Measurements from ENCODE around the gene ANP32A.

The ANP32A gene

DNA sequence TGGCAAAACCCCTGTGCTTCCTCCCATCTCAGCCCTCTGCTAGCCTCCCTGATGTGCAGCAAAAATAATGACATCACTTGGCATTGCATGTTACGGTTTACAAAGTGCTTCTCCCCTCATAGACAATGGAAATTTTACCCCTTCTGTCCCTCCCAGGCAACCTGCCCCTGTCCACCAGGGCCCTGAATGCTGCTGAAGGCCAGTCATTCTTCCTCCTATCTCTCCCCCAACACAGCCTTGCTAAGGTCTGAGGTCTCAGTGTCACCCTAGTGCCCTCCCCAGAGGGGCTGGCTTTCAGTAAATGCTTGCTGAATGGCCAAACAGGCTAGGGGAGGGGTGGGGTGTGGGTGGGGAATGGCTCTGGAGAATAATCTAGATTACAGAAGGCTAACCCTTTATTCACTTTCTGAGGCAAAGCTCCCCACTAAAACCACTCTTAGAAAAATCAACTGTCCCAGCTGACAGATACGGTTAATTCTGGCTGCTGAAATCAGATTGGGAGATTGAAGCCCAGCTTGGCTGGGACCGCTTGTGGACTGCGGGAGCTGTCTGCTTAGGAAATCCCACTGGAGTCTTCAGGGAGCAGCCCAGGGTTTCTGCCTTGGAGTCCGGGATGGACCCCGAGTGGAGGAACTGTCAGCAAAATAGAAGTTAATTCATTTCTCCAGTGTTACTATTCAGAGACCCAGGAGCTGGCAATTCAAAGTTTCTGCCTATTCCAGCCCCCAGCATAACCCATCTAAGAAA is 22.9 kb downstream of the ANP32A start:
- no peak for DNase-seq

DNA sequence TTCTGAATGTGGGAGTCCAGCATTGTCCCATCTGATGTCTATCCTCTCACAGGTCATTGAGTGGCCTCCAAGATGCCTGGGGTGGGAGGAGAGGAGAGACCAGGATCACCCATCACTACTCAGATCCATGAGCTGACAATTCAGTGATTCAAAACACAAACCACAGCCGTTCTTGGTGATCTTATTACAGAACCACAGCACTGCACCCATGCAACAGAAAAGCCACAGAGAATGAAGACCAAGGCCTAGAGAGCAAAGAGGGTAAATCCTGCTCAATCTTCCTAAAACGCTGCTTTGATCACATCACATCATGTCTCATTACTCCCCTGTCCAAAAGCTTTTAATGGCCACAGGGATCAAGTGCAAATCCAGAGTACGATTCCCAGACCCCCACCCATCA is 23.5 kb downstream of the ANP32A start:
- no peak for DNase-seq

DNA sequence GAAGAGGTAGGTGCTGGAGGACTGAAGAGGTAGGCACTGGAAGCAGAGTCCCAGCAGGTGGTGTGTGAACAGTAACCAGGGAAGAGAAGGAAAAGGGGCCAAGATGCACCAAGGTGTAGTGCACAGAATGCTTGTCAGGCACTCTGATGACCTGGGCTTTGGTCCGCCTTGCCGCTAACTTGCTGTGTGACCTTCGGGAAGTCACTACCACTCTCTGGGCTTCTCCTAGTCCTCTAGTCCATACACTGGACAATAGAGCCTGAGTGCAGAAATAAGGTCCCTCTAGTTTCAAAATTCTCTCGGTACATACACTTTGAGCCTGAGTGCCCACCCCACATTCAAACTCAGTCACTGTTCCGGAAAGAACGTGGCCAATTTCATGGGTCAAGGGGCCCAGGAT is 24.1 kb downstream of the ANP32A start:
- DNase-seq: no peak

DNA sequence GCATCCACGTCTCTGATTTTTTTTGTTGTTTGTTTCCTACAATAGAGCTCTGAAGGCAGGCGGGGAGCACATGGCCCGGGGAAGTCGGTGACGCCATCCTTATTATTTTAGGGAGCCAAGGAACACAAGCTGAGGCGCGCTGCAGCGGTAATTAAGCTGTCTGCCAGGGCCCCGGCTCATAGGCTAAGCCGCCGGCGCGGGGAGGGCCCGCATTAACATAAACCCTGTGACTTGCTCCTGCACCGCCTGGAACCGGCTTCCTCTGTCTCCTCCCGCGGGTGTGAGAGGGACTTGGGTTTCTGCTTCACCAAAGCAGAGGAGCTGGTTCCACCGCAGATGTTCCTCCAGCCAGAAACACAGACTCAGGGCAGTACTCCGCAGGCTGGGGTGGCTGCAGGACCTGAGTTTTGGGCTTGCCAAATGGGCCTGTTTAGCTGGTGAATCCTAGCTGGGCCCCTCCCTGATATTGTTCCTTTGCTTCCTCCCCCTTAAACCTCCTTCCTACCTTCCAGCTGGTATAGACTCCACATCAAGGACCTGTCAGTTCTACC is 25.3 kb downstream of the ANP32A start:
- DNase-seq: no peak

DNA sequence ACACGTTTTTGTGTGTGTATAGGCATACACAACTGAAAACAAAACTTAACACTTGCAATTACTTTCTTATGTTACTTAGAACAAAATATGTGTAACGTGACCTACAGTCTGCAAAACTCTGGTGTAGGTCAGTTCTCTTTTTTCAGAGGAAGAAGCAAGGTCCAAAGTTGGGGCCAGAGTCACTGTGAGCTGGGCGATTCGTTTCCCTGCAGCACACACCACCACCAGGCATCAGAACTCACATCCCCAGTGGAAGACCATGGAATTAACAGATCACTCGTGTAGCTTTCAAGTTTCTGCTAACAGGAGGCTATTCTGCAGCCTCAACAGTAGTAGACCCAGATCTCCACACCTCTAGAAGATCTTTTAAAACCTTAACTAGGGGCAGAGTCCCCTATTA is 25.8 kb downstream of the ANP32A start:
- no peak for DNase-seq

DNA sequence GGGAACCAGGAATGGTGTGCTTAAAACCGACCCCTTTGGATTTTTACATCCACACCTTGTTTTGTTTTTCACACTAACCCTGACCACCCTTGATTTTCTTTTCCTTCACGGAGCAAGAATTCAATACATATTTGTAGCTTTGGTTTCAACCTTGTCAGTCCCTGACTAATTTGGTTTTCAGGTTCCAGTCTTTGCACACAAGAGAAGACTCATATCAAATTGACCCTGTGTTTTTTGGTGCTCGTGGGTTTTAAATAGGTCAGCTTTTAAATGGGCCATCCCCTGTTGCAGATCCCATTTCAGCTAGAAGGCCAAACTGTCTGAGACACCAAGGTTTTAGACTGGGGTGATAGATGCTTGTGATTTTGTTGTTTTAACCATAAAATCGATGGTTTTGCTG is 26.4 kb downstream of the ANP32A start:
- no peak for DNase-seq

DNA sequence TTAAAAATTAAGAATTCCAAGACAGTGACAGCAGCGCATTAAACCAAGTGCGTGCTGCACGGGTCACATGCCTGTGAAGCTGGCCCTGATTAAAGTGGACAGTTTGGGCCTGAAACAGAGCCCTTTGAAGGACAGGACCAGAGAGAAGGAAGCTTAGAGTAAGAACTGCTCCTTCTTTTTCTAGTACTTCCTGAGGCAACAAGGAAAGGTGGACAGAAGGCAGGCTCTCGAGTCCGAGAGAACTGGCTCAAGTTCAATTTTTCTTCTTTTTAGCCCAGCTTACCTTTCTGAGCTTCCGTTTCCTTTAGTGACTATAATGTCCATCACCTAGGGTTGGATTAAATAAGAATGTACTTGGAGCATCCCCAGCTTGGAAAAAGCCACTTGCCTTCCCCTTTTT is 26.9 kb downstream of the ANP32A start:
- no peak for DNase-seq

DNA sequence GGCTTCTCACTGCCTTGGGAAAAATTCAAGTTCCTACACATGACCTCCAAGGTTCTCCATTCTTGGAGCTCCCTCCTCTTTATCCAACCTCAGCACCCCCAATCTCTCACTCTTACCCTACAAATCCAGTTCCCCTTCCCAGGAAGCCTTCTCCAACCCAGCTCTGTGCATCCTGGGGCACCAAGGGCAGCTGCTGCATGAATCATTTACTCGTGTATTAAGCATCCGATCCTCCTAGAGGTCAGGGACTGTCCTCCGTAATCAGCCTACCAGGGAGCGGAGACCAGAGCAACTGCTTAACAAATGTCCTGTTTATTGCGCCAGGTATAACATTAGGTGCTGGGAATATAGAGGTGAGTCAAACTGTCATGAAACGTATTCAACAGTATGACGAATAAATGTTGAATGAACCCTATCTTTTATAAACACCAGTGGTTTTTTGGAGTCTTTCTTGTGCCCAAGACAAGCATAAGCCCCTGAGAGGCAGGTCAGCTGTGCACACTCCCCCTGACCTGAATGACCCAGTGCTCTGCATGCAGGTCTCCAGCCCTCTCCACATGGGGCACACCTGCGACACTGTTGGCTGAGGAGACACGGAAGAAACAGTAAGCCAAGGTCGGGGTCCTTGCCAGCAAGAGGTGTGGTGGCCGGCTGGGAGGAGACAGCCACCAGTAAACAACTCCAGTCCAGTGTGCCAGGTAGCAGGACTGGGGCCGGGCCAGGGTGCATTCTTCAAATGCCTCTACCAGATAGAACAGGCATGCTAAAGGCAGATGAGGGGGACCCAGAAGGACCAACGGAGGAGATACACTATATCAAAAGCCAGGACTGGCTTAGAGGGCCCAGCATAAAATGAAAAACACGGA is 27.6 kb downstream of the ANP32A start:
- DNase-seq: no peak

DNA sequence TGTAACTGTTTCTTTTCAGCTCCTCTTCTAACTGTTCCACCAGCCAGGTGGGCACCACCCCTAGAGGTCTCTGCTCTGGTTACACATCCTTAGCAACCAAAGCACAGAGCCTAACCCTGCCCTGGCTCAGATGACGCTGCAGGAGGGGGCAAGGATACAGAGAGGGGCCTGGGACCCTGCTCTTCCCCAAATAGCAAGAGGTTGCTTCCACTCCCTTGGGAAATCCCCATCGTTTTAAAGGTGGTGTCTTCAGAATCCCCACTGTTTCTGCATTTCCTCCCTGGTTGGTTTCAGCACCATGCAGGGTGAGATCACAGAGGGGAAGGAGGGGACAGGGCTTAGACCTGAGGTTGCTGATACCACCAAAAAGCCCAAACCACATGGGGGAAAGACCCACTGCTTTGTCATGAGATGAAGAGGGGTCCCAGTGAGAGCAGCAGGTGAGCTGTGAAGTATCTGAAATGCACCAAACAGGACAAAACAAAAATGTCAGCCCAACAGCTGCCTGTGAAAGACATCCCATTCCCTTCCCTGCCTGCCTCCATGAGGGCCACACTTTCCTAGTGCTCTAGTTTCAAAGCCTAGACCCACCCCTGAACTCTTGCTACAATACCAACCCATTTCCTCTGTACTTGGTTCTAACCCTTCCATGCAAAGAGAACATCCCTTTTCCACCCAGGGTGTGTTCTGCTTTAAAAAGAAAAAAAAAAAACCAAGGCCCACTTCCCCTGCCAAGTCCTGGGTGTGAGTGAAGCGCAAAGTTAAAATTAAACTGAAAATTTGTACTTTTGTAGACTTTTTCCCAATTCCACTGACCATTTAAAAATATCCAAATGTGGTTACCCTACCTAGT is 29.0 kb downstream of the ANP32A start:
- DNase-seq: no peak

DNA sequence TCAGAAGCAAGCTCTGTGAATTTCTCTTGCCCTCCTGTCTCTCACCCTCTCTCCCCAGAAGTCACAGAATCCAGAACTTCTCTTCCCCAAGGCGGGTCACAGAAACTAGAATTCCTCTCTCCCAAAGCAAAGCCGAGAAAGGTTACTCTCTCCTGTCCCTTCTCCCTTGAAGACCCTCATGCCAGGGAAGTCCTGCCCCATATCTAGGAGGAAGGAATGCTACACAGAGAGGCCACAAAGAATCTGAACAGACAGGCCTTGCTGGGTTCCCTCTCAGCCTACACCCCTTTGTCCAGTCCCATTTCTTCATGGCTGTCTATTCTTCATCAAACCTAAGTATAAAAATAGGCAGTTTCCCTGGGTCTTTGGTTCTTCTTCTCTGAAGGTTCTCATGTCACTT is 29.8 kb downstream of the ANP32A start:
- no peak for DNase-seq

DNA sequence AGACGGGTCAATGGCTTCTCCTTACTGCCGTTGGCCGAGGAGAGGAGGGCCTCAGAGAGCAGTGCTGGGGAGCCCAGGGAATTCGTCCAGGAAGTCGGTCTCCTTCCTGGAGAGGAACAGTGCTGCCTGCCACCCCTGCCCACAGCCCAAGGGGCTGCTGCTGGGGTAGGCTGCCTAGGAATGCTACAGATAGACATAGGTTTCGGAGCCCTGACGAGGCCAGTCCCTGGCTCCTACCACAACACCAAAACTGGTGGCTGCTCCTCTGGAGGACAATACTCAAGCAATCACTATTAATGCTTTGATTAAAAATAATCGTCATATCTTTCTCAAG is 30.5 kb downstream of the ANP32A start:
- no peak for DNase-seq

DNA sequence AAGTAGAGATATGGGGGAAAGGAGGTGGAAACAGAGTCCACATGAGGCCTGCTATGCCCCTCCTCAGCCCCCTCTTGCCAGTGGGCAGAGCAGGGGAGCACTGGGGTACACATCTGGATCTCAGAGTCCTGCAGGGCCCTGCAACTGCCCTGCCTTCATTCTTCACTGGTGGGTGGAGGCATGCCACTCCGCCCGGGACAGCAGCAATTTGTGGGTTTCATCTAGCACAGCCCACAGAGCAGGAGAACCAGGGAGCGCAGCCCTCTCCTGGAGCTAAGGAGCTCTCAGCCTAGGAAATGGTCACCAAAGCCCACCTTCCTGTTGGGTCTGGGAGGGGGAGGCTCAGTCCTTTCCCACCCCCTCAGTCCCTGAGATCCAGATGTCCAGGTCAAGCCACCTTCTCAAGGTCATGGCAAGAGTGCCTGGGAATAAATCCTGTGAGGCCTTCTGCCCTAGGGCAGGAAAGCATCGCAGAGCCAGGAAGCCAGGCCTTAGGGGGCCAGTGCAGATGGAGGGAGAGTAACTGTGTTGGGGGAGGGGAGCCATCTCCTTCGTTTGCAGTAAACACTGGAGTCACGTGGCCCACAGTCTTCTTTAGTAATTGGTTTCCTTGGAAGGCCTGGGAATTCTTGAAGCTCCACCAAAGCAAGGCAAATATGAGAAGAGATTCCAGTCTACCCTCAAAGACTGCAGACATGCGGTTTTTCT is 31.0 kb downstream of the ANP32A start:
- DNase-seq: peak; percentile 10

DNA sequence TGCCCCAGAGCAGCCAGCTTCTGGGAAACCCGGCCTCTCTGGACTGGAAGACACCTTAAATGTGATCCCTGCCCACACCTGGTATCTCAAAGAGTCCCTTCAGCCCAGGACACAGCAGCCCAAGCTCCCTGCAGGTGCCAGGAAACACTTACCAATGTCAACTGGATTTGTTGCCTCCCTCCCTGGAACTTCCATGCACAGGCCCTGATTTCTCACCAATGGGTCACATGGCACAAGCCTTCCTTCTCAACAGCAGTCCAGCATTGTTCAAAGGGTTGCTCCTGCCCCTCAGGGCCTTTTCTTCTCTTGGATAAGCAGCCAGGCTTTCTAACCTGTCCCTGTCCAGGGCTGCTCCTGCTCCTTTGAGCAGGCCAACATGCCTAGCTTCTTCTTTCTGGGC is 31.6 kb downstream of the ANP32A start:
- no peak for DNase-seq

DNA sequence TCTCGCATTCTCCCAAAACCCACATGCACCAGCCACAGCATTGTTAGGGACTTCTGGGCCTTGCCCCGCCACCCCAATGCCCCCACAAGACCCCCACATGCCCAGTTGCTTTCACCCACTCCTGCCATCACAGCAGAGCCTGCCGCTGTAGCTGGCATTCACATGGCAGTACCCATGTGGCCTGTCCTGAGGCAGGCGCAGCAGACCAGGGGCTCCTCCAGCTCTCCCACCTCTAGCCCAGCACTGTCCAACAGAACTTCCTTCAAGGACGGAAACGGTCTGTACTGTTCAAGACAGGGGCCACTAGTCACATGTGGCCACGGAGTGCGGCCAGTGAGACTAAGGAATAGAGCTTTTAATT is 32.5 kb downstream of the ANP32A start:
- no peak for DNase-seq

DNA sequence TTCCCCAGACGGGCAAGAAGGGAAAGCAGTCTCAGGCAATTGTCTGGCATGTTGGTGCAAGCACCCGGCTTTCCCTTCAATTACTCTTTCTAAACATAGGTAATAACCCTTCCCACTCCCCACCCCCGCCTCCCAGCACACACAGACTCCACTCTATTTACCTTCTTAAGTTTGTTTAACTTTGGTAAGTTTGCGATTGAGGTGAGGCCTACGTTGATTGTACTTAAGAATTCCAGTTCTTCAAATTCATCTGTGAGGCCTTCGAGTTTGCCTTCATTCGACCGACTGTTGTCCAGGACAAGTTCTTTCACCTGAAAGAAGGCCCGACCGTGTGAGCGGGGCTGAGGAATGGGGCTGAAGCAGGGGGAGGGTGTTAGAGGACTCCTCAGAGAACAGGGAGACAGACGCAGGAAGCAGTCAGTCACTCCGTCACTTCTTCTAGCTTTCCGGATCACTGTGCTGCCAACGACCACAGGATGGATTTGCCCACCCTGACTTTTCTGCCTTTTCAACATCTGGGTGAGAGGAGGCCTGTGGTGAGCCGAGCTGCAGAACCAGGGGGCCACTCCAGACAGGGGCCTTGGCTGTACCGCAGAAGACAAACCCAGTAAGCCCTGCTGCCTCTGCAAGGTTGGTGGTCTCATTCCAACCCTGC is 33.0 kb downstream of the ANP32A start:
- no peak for DNase-seq

DNA sequence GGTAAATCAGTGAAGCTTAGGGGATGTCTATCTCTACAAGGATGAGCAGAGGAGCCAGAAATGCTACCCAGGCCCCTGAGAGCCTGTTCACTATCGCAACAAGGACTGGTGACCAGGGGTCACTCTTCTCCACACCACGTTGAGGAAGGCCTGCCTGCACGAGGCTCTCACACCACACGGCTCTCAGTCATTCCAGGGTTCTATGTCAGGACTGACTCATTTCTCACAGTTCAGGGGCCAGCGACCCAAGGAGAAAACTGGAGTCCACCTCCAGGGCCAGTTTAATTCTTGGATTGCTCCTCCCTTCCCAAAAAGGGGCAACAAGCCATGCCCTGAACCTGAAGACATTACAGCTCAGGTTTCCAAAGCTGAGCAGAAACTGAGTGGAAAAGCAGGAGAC is 33.9 kb downstream of the ANP32A start:
- DNase-seq: no peak

DNA sequence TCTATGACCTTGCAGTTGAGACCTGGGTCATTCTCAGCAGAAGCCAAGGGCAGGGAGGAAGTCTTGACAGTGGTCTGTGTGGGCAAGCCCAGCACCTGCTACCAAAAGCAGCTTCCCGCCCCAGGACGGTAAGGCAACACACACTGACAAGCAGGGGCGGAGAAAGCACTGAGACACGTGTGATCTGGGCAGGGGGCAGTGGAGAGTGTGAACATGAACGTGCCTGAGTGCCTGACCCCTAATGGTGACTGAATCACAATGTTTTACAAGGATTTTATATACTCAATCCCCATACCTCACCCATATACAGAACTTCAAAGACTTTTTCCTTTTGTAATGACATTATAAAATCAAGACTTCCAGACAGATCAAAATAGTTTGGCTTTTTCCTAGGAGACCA is 35.2 kb downstream of the ANP32A start:
- DNase-seq: no peak

DNA sequence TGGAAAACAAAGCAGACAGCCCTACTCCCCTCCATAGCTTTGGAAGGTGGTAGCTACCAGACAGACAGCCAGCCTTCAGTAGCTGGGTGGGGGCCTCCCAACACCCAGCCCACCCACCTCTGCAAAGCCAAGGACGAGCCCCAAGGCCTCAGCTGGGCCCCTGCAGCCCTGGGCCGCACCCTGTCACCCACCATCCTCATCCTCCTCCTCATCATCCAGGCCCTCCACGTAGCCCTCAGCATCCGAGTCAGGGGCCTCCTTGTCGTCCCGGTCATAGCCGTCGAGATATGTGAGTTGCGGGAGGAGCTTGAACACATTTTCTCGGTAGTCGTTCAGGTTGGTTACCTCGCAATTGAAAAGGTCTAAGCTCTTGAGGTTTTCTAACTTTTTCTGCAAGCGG is 36.5 kb downstream of the ANP32A start:
- no peak for DNase-seq

DNA sequence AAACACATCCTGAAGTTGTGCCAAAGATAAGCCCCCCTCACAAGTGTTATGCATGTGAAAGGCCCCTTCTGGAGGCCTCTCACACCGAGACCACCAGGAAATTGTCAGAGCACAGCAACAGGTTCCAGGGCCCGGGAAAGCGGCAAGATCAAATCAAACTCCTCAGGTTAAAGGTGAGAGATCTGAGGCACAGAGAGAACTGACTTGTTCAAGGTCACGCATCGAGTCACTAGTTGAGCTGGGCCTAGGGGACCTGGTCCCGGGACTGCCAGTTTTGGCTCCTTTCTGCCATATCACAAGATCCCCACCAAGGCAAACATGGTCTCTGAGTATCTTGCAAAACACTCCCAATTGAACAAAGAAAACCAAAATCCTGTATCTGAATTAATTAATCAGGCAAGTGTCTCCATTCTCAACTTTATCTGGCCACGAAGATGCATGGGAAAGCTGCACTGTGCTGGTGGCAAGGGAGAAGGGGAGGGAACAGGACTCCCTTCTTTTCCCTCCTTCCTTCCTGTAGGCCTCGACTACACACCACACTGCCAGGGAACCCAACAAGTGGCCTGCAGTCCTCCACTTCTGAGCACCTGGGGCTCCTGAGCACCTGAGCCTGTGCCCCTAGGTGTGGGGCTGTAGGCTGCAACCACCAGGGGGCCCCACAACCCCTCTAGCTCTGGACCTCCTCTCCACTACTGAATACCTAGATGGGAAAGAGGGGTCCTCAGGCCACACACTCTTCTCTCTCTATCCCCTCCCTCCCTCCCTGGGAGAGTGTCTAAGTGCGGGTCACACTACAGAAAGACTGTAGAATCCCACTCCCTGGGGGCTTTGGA is 37.3 kb downstream of the ANP32A start:
- DNase-seq: peak; percentile 4

DNA sequence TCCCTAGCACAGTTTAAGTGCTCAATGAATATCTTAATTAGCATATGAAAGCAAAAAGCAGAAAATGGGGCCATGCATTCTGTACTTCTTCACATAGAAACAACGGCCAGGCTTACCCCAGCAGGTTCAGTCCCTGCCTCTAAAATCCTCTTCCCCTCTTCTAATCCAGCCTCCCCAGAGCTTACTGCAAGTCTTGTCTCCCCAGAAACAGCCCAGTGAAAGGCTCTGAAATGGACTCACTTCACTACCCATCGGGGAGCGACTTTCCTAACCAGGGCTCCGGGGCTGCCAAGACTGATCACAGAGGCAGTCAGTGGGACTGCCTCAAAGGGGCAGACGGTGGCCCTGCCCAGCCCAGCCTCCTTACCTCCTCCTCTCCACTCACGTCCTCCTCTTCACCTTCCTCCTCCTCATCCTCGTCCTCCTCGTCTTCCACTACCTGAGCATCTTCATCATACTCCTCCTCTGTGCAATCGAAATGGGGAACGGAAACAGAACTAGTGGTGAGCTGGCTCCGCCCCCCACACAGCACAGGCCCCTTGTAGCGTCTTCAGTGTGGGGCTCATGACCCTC is 38.0 kb downstream of the ANP32A start:
- DNase-seq: no peak

Measured in NCI-H146 (cell line).